WTC11 (cell line): ENCODE measurements around the gene DYNLL2. TPM values are rescaled to one million over a fixed set of nuclear protein-coding genes. Genes with fewer than 3 reads are reported as not detected.

Experiments used
- ATAC-seq: fragments of 200-7000 bp; cut with Tn5 transposase; 2 replicates; pipeline ENCODE4 v1.10.0; 2021; ENCODE audit warnings: mild to moderate bottlenecking, moderate library complexity
- CTCF ChIA-PET: fragments of 300-600 bp; sonication (Branson Sonifier 250); formaldehyde crosslinking; loops from one replicate; lab custom pipeline; 2021; ENCODE audit warnings: antibody characterized with exemption; lab: Charles Lee
- POLR2A ChIA-PET: fragments of 350-600 bp; sonication (Branson Sonifier 250); formaldehyde crosslinking; loops from one replicate; lab custom pipeline; 2021; ENCODE audit warnings: antibody characterized with exemption; lab: Charles Lee
- DNase-seq: peaks from one replicate; pipeline ENCODE4 v3.0.0; 2021; ENCODE audit warnings: low spot score
- H3K27ac Mint-ChIP-seq: 2 replicates; pipeline ENCODE4 v1.8.0; 2021; ENCODE audit warnings: mixed read lengths
- H3K27me3 Mint-ChIP-seq: 2 replicates; pipeline ENCODE4 v1.8.0; 2021; ENCODE audit warnings: low read depth, mild to moderate bottlenecking, moderate library complexity, mixed read lengths
- H3K36me3 Mint-ChIP-seq: 2 replicates; pipeline ENCODE4 v1.8.0; 2021; ENCODE audit warnings: mixed read lengths
- H3K4me1 Mint-ChIP-seq: 2 replicates; pipeline ENCODE4 v1.8.0; 2022; ENCODE audit warnings: mixed read lengths
- H3K4me3 Mint-ChIP-seq: 2 replicates; pipeline ENCODE4 v1.8.0; 2021; ENCODE audit warnings: mild to moderate bottlenecking, moderate library complexity, mixed read lengths
- H3K9me3 Mint-ChIP-seq: 2 replicates; pipeline ENCODE4 v1.8.0; 2021; ENCODE audit warnings: mixed read lengths
- CREB1 ChIP-seq: sonication (generic); formaldehyde crosslinking; IDR thresholded peaks from 2 replicates; pipeline ENCODE4 v1.8.0; 2023; ENCODE audit warnings: mild to moderate bottlenecking, missing genetic modification reagents
- FOXP1 ChIP-seq: sonication (generic); formaldehyde crosslinking; IDR thresholded peaks from 2 replicates; pipeline ENCODE4 v1.8.0; 2022; ENCODE audit warnings: missing genetic modification reagents, mild to moderate bottlenecking, moderate library complexity, borderline replicate concordance
- OVOL2 ChIP-seq: fragments of 250-450 bp; sonication (Bioruptor Pico); IDR thresholded peaks from 2 replicates; pipeline ENCODE4 v1.9.0; 2021; ENCODE audit warnings: mild to moderate bottlenecking, borderline replicate concordance
- PRRX2 ChIP-seq: fragments of 250-450 bp; sonication (Bioruptor Pico); IDR thresholded peaks from 2 replicates; pipeline ENCODE4 v1.8.0; 2021; ENCODE audit warnings: mild to moderate bottlenecking
- TEAD4 ChIP-seq: sonication (generic); formaldehyde crosslinking; IDR thresholded peaks from 2 replicates; pipeline ENCODE4 v1.8.0; 2022; ENCODE audit warnings: mild to moderate bottlenecking, missing genetic modification reagents
- ZNF138 ChIP-seq: sonication (generic); formaldehyde crosslinking; conservative IDR thresholded peaks from 2 replicates; pipeline ENCODE4 v1.8.1; 2022; ENCODE audit warnings: mild to moderate bottlenecking, moderate library complexity, missing genetic modification reagents
- ZNF671 ChIP-seq: fragments of 250-450 bp; sonication (Bioruptor Pico); IDR thresholded peaks from 2 replicates; pipeline ENCODE4 v1.8.0; 2021; ENCODE audit warnings: mild to moderate bottlenecking
- total RNA-seq: library from RNA; stranded (reverse); gene quantifications from 3 replicates; pipeline ENCODE4 v1.2.3, GENCODE V29; 2021
- TF ChIP-seq, protein P1 (sequence below): sonication (generic); formaldehyde crosslinking; IDR thresholded peaks from 2 replicates; pipeline ENCODE4 v1.8.1; 2022; ENCODE audit warnings: mild to moderate bottlenecking, moderate library complexity, missing genetic modification reagents
- TF ChIP-seq, protein P2 (sequence below): sonication (generic); formaldehyde crosslinking; IDR thresholded peaks from 2 replicates; pipeline ENCODE4 v1.8.0; 2022; ENCODE audit warnings: missing genetic modification reagents
- TF ChIP-seq, protein P3 (sequence below): sonication (generic); formaldehyde crosslinking; IDR thresholded peaks from 2 replicates; pipeline ENCODE4 v1.8.1; 2023; ENCODE audit warnings: mild to moderate bottlenecking, missing genetic modification reagents
- TF ChIP-seq, protein P4 (sequence below): sonication (generic); formaldehyde crosslinking; IDR thresholded peaks from 2 replicates; pipeline ENCODE4 v1.8.0; 2022; ENCODE audit warnings: mild to moderate bottlenecking, missing genetic modification reagents

The DYNLL2 gene
- total RNA-seq, 1 experiment from 2014 or later, result 34.6 TPM

DNA sequence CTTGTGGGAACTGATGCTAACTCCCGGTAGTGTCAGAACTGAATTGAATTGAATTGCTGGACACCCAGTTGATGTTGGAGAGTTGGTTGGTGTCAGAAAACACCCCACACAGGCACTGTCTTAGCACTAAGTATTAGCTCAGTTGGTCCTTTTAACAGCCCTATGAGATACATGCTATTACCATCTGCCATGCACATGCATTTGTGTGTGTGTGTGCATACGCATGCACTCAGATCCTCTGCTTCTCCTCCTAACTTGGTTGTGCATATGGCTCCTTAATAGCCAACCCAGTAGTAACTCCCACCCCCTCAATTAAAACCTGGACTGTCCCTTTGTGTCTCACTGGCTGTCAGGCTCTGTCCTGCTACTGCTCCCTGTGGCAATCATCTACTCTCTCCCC is 32.3 kb upstream of the DYNLL2 start:
- ATAC-seq, result no peak
- H3K4me3 Mint-ChIP-seq, result no peak overlapping the region
- H3K27ac Mint-ChIP-seq, result no peak overlapping the region
- CTCF ChIA-PET, result no interaction called here
- no peaks in the 10 kb centered on the region for H3K27me3 Mint-ChIP-seq
- POLR2A ChIA-PET, result interaction anchor here (0.5 kb wide), 1 partner anchor 131 kb away, joined by 3 read pairs; no protein-coding TSS in a partner anchor
- no peaks in the 10 kb centered on the region for H3K36me3 Mint-ChIP-seq
- no peak for DNase-seq
- H3K9me3 Mint-ChIP-seq, result no peaks in the 10 kb centered on the region
- H3K4me1 Mint-ChIP-seq, result peaks cover 16% of the 10 kb centered on the region
- TF ChIP-seq FOXP1, result no peak

DNA sequence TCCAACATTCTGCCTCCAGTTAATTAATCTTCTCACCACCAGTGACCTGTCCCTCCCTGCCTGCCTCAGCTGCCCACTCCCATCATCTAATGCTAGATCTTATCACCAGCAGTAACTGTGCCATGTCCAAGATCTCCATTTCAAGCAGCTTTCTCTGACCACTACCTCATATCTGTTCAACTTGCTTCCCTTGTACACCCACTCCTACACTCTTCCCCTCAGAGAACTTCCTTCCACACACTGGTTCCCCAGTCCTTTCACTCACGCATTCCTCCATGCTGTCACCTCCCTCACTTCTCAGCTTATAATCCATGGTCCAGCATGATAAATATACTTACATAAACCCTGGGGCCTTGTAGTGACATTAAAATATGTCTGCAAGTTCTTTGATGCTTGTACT is 31.8 kb upstream of the DYNLL2 start:
- ATAC-seq, result no peak
- no peak overlapping the region for H3K27ac Mint-ChIP-seq
- TF ChIP-seq, protein P1, sequence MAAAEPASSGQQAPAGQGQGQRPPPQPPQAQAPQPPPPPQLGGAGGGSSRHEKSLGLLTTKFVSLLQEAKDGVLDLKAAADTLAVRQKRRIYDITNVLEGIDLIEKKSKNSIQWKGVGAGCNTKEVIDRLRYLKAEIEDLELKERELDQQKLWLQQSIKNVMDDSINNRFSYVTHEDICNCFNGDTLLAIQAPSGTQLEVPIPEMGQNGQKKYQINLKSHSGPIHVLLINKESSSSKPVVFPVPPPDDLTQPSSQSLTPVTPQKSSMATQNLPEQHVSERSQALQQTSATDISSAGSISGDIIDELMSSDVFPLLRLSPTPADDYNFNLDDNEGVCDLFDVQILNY (CRISPR knock-in tag), result no peak
- TF ChIP-seq ZNF671 (CRISPR knock-in tag) (no peak), TEAD4 (CRISPR knock-in tag) (no peak), PRRX2 (CRISPR knock-in tag) (no peak), ZNF138 (CRISPR knock-in tag) (no peak), CREB1 (CRISPR knock-in tag) (no peak), OVOL2 (CRISPR knock-in tag) (no peak)
- TF ChIP-seq, protein P2, sequence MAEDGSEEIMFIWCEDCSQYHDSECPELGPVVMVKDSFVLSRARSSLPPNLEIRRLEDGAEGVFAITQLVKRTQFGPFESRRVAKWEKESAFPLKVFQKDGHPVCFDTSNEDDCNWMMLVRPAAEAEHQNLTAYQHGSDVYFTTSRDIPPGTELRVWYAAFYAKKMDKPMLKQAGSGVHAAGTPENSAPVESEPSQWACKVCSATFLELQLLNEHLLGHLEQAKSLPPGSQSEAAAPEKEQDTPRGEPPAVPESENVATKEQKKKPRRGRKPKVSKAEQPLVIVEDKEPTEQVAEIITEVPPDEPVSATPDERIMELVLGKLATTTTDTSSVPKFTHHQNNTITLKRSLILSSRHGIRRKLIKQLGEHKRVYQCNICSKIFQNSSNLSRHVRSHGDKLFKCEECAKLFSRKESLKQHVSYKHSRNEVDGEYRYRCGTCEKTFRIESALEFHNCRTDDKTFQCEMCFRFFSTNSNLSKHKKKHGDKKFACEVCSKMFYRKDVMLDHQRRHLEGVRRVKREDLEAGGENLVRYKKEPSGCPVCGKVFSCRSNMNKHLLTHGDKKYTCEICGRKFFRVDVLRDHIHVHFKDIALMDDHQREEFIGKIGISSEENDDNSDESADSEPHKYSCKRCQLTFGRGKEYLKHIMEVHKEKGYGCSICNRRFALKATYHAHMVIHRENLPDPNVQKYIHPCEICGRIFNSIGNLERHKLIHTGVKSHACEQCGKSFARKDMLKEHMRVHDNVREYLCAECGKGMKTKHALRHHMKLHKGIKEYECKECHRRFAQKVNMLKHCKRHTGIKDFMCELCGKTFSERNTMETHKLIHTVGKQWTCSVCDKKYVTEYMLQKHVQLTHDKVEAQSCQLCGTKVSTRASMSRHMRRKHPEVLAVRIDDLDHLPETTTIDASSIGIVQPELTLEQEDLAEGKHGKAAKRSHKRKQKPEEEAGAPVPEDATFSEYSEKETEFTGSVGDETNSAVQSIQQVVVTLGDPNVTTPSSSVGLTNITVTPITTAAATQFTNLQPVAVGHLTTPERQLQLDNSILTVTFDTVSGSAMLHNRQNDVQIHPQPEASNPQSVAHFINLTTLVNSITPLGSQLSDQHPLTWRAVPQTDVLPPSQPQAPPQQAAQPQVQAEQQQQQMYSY (CRISPR knock-in tag), result no peak
- TF ChIP-seq, protein P3, sequence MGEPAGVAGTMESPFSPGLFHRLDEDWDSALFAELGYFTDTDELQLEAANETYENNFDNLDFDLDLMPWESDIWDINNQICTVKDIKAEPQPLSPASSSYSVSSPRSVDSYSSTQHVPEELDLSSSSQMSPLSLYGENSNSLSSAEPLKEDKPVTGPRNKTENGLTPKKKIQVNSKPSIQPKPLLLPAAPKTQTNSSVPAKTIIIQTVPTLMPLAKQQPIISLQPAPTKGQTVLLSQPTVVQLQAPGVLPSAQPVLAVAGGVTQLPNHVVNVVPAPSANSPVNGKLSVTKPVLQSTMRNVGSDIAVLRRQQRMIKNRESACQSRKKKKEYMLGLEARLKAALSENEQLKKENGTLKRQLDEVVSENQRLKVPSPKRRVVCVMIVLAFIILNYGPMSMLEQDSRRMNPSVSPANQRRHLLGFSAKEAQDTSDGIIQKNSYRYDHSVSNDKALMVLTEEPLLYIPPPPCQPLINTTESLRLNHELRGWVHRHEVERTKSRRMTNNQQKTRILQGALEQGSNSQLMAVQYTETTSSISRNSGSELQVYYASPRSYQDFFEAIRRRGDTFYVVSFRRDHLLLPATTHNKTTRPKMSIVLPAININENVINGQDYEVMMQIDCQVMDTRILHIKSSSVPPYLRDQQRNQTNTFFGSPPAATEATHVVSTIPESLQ (CRISPR knock-in tag), result no peak
- TF ChIP-seq, protein P4, sequence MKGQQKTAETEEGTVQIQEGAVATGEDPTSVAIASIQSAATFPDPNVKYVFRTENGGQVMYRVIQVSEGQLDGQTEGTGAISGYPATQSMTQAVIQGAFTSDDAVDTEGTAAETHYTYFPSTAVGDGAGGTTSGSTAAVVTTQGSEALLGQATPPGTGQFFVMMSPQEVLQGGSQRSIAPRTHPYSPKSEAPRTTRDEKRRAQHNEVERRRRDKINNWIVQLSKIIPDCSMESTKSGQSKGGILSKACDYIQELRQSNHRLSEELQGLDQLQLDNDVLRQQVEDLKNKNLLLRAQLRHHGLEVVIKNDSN, result no peak
- no peak overlapping the region for H3K4me3 Mint-ChIP-seq
- POLR2A ChIA-PET, result interaction anchor here (0.5 kb wide), 1 partner anchor 131 kb away, joined by 3 read pairs; no protein-coding TSS in a partner anchor
- H3K27me3 Mint-ChIP-seq, result no peaks in the 10 kb centered on the region
- H3K9me3 Mint-ChIP-seq, result no peaks in the 10 kb centered on the region
- CTCF ChIA-PET, result no interaction called here
- H3K36me3 Mint-ChIP-seq, result no peaks in the 10 kb centered on the region
- no peak for DNase-seq
- peaks cover 12% of the 10 kb centered on the region for H3K4me1 Mint-ChIP-seq

DNA sequence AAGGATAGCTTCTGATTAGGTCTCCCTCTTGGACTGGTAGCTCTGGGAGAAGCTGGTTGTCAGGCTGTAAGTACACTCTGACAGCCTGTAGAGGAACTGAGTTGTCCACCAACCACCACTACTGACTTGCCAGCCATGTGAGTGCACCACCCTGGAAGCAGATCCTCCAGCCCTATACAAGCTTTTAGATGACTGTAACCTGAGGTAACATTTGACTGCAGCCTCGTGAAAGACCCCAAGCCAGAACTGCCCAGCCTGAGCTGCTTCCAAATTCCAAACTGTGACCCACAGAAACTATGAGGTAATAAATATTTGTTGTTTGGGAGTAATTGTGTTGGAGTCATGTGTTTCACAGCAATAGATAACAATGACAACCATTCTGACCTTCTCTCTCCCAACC is 30.8 kb upstream of the DYNLL2 start:
- no peaks in the 10 kb centered on the region for H3K9me3 Mint-ChIP-seq
- no peak overlapping the region for H3K27ac Mint-ChIP-seq
- no peak for TF ChIP-seq ZNF671 (CRISPR knock-in tag)
- TF ChIP-seq, all 79 proteins: peak for 0
- H3K27me3 Mint-ChIP-seq, result no peaks in the 10 kb centered on the region
- DNase-seq, result no peak
- CTCF ChIA-PET, result interaction anchor here (1.0 kb wide), 1 partner anchor 269 kb away, joined by 3 read pairs; no protein-coding TSS in a partner anchor
- no peak for ATAC-seq
- no peaks in the 10 kb centered on the region for H3K36me3 Mint-ChIP-seq
- H3K4me1 Mint-ChIP-seq, result peaks cover 4% of the 10 kb centered on the region
- no peak overlapping the region for H3K4me3 Mint-ChIP-seq
- POLR2A ChIA-PET, result no interaction called here
